ENCODE measurements around the gene C1QTNF8.

- no peak for TF ChIP-seq CTCF (IDR thresholded peaks at IDR 0.05; ENCODE audit: insufficient read depth, low read length)
- TF ChIP-seq SPI1 (IDR thresholded peaks at IDR 0.05; ENCODE audit: borderline replicate concordance, low read depth), result no peak
- TF ChIP-seq POLR2AphosphoS5 (IDR thresholded peaks at IDR 0.05; ENCODE audit: low read depth), result no peak
- TF ChIP-seq REST (IDR thresholded peaks at IDR 0.05; ENCODE audit: insufficient replicate concordance, low read depth), result no peak
Measured at GRCh38 chr16:1088295-1089170, 7.5 kb downstream of the C1QTNF8 start.
